Coronary artery (tissue), 2 donors: Measurements from ENCODE around the gene MRPL54.

Experiments
- DNase-seq: peaks from one replicate; pipeline ENCODE4 v3.0.0-alpha.2; 2017; ENCODE audit warnings: low spot score
- H3K27ac ChIP-seq, 2 donors: fragments of 200-600 bp; sonication (generic); one replicate each; pipeline ENCODE4 v1.5.1; 2016 to 2019
- H3K4me3 ChIP-seq: fragments of 200-600 bp; sonication (generic); 2 replicates; pipeline ENCODE4 v1.5.1; 2016; ENCODE audit warnings: mild to moderate bottlenecking, moderate library complexity
- TF ChIP-seq, protein P1 (sequence below): fragments of 200-600 bp; sonication (generic); IDR thresholded peaks from one replicate; pipeline ENCODE4 v1.5.1; 2019; ENCODE audit warnings: antibody characterized with exemption

MRPL54 gene

DNA sequence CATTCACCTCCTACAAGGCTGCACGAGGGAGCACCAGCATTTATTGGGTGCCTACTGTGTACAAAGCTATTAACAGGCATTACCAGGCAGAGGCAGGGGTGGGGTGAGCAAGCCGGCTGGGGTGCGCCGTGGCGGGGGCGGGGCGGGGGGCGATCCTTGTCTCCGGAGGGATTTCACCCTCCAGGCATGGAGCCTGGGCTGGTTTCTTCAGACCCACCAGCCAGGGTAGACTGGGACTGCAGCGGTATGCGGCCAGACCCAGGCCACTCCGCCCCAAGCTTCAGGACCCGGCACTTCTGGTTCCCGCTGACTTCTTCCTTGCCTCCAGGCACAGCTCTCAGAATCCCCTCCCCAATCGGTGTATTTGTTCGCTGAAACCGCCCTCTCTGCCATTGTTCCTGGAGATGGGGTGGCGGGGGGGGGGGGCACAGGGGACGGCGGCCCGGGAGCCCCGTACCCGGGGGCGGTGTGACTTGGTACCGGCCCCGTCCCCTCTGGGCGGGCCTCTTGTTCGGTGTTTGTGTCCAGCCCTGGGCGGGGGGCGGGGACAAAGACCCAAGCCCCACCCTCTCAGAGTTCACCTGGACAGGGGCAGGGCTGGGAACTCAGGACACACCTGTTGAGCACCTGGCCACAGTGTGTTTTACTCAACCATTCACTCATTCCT is 39.9 kb upstream of the MRPL54 start:
- TF ChIP-seq, protein P1, sequence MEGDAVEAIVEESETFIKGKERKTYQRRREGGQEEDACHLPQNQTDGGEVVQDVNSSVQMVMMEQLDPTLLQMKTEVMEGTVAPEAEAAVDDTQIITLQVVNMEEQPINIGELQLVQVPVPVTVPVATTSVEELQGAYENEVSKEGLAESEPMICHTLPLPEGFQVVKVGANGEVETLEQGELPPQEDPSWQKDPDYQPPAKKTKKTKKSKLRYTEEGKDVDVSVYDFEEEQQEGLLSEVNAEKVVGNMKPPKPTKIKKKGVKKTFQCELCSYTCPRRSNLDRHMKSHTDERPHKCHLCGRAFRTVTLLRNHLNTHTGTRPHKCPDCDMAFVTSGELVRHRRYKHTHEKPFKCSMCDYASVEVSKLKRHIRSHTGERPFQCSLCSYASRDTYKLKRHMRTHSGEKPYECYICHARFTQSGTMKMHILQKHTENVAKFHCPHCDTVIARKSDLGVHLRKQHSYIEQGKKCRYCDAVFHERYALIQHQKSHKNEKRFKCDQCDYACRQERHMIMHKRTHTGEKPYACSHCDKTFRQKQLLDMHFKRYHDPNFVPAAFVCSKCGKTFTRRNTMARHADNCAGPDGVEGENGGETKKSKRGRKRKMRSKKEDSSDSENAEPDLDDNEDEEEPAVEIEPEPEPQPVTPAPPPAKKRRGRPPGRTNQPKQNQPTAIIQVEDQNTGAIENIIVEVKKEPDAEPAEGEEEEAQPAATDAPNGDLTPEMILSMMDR = no peak
- H3K27ac ChIP-seq = no peak overlapping the region
- no peak for DNase-seq
- no peak overlapping the region for H3K4me3 ChIP-seq

DNA sequence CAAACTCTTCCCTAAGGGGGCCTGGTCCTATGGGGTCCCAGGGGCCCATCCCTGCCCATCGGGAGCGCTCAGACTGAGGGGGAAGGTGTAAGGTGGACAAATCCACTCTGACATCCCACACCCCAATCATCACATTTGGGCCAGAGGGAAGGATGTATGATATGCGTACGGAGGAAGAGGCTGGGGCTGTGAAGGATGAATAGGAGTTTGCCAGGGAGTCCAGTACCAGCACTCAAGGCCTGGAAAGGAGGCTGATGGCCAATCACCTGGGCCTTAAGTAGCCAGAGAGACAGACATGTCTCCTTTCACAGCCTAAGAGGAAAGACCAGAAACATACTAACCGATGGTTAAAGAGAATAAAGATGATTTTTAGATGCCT is 39.4 kb upstream of the MRPL54 start:
- no peak overlapping the region for H3K27ac ChIP-seq
- no peak for DNase-seq
- TF ChIP-seq, protein P1 = no peak
- no peak overlapping the region for H3K4me3 ChIP-seq

DNA sequence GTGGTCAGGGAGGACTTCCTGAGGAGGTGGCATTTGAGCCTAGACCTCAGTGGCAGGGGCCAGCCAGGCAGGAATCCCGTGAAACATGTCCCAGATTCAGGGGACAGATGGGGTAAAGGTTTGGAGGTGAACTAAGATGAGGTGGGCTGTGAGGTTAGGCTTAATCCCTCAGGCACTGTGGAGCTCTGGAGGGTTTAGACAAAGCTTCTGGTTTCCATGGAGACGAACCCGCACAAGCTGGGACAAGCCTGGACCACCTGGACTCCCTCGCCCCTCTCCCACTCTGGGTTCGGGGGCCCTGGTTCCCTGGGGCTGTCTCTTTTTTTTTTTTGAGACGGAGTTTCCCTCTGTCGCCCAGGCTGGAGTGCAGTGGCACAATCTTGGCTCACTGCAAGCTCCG is 38.6 kb upstream of the MRPL54 start:
- TF ChIP-seq, protein P1 = no peak
- DNase-seq = no peak
- H3K4me3 ChIP-seq = no peak overlapping the region
- H3K27ac ChIP-seq = no peak overlapping the region

DNA sequence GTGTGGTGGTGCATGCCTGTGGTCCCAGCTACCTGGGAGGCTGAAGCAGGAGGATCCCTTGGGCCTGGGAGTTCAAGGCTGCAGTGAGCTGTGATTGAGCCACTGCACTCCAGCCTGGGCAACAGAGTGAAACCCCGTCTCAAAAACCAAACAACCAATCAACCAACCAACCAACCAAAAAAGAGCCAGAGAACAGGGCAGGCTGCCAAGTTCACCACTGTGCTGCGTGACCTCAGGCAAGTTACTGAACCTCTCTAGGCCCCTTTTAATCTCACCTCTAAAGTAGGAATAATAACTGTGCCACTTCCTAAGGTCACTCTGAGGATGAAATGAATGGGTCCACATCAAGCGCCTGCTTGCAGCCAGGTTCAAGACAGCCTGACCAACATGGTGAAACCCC is 37.4 kb upstream of the MRPL54 start:
- TF ChIP-seq, protein P1 = no peak
- DNase-seq = no peak
- no peak overlapping the region for H3K4me3 ChIP-seq
- H3K27ac ChIP-seq = no peak overlapping the region

DNA sequence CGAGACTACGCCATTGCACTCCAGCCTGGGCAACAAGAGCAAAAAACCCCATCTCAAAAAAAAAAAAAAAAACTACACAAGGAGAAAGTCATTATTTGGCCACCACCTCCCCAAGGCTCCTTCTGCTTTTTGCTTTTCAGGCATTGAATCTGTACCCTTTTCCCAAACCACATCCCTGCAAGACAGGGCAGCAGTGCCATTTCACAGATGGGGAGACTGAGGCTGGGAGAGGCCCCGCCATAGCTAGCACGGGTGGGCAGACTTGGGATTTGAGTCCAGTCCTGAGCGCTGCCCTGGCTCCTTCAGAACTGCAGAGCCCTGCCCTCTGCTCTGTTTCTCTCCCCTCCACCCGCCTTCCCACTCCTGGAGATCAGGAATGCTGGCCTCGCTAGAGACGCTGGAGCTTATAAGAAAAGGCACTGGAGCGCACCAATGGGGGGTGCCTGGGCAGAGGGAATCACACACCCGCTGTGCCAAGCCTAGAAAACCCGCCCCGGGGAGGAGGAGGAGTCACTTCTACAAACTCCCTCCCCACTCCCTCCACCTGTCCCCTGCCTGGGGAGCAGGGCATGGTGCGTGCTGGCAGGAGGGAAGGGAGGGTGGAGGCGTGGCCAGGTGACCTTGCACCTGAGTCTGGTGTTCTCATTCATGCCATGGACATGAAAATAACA is 36.7 kb upstream of the MRPL54 start:
- Histone ChIP-seq H3K27ac (no peak overlapping the region), H3K4me3 (no peak overlapping the region)
- TF ChIP-seq, protein P1 = no peak
- no peak for DNase-seq

DNA sequence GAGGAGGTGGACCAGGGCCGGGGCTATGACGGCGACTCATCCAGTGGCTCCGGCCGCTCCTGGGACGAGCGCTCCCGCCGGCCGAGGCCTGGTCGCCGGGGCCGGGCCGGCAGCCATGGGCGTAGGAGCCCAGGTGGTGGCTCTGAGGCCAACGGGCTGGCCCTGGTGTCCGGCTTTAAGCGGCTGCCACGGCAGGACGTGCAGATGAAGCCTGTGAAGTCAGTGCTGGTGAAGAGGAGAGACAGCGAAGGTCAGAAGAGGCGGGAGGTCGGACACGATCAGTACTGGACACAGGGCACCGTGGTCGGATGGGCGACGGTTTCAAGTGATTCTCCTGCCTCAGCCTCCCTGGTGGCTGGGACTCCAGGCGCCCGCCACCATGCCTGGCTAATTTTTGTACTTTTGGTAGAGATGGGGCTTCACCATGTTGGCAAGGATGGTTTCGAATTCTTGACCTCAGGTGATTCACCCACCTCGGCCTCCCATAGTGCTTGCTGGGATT is 32.0 kb upstream of the MRPL54 start:
- DNase-seq = no peak
- TF ChIP-seq, protein P1 = no peak
- no peak overlapping the region for H3K4me3 ChIP-seq

DNA sequence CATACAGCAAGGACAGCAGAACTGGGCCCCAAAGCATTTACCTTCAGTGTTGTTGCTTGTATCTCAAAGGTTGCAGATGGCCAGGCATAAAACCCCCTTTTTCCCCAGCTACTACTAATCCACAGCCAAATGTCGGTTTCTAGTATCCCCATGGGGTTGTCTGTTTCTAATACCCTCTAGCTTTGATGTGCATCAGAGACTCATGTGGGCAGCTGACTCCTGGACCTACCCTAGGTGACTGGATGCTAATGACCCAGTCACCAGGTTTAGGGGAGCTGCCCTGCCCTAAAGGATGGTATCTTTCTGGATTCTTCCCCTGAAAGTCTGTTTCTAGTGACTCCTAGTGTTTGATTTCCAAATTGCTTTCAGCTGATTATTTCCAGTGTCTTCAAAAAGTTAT is 30.4 kb upstream of the MRPL54 start:
- TF ChIP-seq, protein P1 = no peak
- no peak for DNase-seq
- no peak overlapping the region for H3K27ac ChIP-seq
- no peak overlapping the region for H3K4me3 ChIP-seq

More for the DNA sequence above, 32.0 kb upstream of the MRPL54 start:
- no peak overlapping the region for H3K27ac ChIP-seq
